Epidermal melanocyte (primary cell): ENCODE results near the gene TGFA.

Experiments
- DNase-seq: peaks from one replicate; pipeline ENCODE4 v3.0.0; 2011; ENCODE audit warnings: low spot score; ENCODE audit not compliant: insufficient read length

TGFA gene

GRCh38 chr2:70523996-70524965 is 29.3 kb downstream of the TGFA start:
- DNase-seq: no peak

GRCh38 chr2:70523672-70523995 is 30.0 kb downstream of the TGFA start:
- DNase-seq: no peak

DNA sequence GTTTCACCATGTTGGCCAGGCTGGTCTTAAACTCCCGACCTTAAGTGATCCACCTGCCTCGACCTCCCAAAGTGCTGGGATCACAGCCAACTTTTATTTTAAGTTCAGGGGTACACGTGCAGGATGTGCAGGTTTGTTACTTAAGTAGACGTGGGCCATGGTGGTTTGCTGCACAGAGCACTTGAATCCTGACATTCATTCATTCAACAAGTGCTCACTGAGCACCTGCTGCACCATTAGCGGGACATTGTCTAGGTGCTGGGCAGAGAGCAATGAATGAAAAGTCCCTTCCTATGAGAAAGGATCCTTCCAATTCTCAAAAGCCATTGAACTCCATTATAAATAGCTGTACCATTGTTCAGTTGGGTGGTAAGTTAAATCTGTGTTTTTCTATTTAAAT is 31.0 kb downstream of the TGFA start:
- DNase-seq: no peak

GRCh38 chr2:70520825-70521224 is 32.8 kb downstream of the TGFA start:
- DNase-seq: no peak

- DNase-seq: no peak
Observed at GRCh38 chr2:70519453-70519852, 34.2 kb downstream of the TGFA start.

- DNase-seq: no peak
Observed at GRCh38 chr2:70518557-70518956, 35.1 kb downstream of the TGFA start.

DNA sequence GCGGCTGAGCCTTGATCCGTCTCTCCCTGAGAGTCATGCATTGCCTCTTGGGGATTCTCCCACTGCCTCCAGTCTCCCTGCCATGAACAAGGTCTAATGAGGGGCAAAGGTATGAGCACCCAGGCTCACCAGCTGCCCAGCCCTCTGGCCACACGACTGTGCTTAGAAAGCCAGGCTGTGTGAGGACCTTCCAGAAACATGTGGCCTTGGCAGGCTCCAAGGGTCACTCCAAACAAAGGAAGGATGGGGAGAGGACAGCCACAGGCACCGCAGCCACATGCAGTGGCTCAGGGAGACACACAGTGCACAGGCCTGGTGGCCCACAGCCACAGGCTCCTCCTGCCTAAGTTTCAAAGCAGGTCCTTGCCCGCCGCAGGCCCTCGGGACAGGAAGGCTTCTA is 35.8 kb downstream of the TGFA start:
- no peak for DNase-seq

DNA sequence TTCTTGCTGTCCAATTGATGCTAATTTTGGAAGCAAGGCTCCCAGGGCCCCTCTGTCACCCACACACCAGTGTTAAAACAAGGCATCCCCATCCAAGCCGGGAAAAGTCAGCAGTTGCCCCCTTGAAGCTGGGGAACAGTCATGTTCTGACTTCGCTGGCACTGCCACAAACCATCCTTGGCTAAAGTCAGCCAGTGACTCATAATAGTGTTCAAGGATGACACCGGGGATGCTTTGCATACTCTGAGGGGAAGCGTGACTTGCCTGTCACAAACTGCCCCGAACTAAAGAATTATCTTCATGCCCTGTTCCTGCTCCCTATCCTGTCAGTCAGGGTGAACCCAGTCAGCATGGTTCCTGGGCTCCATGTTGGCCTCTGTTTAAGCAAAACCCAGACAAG is 37.0 kb downstream of the TGFA start:
- DNase-seq: no peak

- DNase-seq: no peak
Observed at GRCh38 chr2:70515938-70516337, 37.7 kb downstream of the TGFA start.

- DNase-seq: no peak
Observed at GRCh38 chr2:70514612-70515055, 39.0 kb downstream of the TGFA start.

DNA sequence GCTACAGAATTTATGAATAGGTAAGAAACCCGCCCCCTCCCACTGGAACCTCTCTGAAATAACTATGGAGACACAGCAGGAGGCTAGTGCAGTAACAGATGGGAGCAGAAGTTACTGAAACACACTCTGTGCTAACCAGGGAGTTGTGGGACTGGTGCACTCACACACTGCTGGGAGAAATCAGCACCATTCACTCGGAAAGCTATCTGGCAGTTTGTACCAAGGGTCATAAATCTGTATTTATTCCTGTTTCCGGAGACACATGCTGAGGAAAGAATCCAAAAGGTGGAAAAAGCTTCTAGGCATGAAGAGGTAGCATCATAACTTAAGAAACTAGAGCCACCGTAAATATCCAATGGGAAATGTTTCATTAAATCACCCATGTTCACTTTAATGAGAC is 39.9 kb downstream of the TGFA start:
- DNase-seq: no peak

DNA sequence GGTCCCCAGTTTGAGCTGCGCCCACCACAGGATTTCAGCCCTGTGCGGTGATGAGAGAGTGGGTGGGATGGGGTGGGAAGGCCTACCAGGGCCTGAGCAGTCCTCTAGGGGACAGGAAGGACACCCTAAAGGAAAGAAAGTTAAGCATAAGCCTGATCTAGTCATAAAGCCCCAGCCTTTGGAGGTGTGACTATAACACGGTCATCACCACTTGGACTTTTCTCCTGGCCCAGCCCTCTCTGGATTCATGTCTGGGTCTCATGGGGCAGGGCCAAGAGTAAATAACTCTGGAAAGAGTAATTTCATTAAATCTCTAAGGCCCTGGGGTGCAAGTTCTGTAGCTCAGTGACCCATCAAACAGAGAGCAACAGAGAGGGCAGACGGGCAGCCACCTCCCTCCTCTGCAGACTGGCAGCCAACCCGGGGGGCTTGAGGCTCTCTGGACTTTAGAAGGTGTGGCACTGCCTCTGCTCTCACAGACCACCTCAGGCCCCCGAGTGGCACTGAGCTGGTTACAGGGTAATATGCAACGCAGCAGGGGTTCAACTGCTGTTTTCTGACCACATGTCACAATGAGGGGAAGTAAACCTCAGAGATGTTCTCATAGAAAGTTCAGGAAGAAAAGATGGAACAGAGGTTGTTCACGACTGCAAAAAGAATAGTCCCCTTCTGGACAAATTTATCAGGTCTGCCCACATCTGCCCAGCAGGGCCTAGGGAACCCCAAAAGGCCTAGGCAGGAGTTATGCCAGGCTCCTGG is 41.5 kb downstream of the TGFA start:
- no peak for DNase-seq

GRCh38 chr2:70510313-70510712 is 43.3 kb downstream of the TGFA start:
- DNase-seq: no peak

DNA sequence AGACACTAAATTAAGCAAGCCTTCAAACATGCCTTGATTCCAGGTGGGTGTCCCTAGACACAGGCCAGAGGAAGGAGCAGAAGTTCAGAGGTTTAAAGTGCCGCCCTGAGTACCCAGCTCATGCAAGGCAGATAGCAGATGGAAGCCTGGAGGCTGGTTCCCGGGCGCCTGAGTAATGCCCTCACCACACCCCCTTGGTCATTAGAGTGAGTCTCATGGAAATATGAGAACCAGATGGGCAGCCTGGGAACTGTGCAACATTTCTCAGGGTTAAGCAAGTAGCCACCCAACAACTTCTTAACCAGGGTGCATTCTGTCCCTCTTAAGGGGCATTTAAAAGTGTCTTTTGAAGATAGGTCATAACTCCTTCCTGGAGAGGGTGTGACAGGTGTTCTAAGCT is 44.1 kb downstream of the TGFA start:
- DNase-seq: no peak

DNA sequence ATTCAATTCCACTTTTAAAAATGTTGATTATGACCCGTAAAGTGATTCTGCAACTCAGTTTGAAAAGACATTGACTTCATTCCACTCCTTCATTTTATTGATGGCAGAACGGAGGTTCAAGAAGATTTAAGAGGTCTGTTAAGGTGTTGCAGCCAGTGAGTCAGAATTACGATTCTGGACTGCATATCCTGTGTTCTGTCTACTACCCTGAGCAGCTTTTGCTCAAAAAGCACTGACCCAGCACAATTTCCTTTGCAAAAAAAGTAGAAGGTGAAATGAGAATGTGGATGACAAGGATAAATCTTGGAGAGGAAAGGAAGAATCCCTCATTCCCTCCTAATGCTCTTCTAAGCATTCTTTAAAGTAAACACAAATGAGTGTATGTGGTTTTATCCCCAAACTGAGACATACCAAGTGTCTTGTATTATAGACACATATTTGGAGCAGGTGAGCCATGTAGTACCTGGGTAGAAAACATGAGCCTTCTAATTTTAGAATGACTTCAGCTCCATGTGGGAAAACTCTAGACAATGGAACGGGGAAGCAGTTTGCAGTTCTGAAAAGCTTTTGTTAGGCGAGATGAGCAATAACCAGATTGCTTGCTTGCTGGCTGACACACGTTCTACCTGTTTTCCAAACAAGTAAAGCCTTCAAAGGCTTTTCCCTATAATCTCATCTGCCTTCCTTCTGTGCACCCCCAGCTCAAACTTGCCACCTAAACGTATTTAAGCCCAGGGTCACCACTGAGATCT is 44.7 kb downstream of the TGFA start:
- no peak for DNase-seq

- no peak for DNase-seq
Observed at GRCh38 chr2:70505613-70506391, 47.8 kb downstream of the TGFA start.

DNA sequence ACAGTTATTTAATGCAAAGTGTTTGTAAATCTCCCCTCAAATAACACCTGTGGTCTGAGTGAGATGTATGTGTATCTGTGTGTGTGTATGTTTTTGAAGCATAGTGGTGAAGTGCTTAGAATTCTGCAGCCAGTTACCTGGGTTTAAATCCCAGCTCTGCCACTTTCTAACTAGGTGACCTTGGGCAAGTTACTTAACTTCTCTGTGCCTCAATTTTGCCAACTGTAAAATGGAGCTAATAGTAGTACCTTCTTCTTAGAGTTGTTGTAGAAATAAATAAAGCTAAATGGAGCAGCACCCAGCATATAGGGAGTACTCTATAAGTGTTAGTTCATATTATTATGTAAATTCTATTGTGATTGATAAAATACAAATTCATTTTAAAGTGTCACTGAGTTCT is 48.9 kb downstream of the TGFA start:
- DNase-seq: no peak

DNA sequence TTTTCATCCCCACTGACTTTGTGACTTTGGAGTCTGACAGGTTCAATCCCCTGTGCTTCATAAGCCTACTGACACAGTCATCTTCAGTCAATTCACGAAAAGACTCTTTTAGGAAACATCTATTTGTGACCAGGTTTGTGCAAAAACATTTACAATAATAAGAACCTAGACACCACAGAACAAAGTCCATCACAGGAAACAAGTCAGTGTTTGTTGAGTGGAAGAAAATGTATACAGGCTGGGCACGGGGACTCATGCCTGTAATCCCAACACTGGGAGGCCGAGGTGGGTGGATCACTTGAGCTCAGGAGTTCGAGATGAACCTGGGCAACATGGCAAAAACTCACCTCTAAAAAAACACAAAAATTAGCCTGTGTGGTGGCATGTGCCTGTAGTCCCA is 49.7 kb downstream of the TGFA start:
- DNase-seq: no peak

DNA sequence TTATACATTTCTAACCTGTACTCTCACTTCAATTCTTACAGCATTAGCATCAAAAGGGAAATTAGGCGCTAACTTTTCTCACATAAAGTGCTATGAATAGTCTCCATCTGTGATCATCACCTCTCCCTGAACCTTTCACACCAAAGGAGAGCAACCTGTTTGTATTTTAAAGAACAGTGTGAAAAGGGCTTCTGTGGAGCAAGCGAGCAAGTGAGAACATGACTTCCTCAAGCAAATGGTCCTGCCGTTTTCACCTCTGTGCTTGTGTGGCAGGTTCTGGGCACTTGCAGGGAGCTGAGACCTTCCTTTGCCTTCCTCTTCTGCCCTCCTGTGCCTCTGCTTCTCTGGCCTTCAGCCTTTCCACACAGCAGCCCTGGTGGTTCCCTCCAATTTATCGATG is 51.9 kb downstream of the TGFA start:
- DNase-seq: no peak

DNA sequence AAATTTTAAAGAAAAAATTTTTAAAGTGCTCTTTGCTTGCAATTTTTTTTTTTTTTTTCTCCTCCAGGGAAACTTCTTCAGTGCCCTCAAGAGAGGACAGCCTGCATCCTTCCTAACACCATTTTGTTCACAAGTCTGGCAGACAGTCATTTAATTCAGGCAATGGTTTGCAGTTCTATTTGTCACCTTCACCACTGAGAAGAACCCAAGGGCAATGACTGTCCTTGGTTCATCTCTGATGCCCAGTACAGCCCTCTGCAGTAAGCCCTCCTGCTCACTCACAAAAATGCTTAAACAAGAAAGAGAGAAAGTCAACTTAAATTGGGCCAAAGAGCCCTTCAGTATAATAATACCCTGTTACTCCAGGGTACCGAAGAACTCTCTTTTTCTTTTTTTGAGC is 52.4 kb downstream of the TGFA start:
- DNase-seq: no peak

DNA sequence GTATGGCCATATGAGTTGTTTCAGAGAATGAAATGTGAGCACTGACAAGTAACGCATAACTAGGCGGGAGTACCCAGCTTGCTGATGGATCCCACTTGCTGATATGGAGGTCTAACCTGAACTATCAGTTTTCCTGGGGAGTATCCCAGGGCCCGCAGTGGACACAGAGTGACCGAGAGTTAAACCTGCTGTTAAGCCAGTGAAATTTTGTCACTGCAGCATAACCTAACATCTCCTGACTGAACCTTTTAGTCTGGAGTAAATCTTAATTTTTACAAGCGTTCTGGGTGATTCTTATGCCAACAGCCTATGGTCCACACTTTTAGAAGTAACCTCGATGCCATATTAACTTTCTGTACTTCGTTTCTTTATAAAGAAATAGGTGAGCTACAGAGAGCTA is 54.4 kb downstream of the TGFA start:
- DNase-seq: no peak
